ENCODE results near the gene CTNNA3.

The CTNNA3 gene

DNA sequence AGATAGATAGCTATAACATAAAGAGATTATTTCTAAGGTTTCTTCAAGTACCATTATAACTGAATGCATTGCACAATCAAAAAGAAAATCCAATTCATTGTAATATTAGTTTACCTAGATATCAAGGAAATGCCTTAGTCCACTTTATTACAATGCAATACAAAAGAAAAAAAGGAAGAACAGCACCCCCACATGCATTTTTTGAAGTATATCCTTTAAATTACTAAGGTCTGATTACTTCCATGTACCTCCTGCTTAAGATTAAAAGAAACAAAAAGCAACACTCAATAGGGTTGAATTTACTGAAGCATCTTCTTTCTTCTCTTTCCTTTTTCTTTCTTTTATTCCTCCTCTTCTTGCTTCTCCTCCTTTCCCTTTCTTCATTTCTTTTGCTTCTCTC lies 1743.9 kb downstream of the CTNNA3 start:
- no peak for DNase-seq

DNA sequence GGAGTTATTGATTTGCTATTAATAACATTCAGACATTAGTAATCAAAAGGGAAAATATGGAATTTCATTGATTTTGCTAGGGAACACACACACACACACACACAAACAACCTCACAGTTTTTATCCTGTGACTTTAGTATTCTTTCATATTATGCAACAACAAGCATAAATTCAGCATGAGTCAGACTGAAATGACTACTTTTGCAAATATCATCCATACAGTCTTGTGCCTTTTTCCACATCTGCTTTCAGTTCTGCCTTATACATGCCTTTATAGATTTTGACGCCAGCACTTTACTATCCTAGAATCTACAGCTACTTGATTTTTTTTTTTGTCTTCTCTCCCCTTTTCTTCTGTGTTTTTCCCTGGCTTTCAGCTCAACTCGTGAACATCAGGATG lies 1745.9 kb downstream of the CTNNA3 start:
- DNase-seq = no peak

DNA sequence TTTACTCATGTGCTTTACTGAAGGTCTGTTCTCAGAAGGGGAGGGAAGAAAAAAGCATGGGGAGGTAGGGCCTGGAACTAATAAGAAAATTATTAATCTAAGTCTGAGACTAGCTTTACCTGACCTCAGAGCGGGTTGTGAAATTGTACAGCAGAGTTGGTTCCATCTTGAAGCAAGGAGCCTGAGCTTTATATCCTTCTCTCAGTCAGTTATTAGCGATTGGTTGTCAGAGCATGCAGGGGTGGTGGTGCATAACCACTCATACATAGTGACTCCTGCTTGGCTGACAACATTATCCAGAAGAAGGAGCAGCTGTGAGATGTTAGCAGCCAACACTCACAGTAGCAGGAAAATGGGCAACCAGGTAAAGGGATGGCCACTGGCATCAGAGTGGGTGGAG lies 1746.5 kb downstream of the CTNNA3 start:
- no peak for DNase-seq

DNA sequence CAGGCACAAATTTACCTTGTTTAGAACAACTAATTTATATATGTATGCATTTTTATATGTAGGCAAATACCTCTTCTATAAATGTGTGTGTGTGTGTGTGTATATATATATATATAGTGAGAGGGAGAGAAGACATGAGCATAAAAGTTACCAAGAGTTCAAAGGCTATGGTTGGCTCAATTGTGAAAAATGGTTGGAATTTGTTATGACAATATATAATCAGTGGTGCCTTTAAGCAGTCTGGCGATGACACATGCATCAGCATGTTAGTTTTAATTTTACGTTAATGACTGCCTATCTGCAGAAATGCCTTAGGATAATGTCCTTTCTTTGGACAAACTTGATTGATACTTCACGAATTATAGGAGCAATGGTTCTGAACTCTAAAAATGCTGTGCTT lies 1750.9 kb downstream of the CTNNA3 start:
- no peak for DNase-seq

DNA sequence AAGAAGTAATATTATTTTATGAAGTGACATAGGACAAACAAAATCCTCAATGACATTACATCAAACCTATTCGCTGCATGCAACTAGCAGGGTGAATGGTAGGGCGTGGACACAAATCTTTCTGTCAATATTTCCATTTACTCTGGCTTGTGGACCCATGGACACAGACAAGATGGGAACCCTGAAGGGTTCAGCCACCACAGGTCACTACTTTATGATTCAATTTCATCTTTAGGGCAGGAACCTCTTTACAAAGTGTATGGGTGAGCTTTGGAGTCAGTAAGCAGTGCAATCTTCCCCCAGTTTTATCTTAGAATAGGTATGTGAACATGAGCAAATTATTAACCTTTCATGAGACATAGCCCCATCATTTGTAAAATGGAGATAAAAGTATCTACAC lies 1752.5 kb downstream of the CTNNA3 start:
- DNase-seq = no peak

DNA sequence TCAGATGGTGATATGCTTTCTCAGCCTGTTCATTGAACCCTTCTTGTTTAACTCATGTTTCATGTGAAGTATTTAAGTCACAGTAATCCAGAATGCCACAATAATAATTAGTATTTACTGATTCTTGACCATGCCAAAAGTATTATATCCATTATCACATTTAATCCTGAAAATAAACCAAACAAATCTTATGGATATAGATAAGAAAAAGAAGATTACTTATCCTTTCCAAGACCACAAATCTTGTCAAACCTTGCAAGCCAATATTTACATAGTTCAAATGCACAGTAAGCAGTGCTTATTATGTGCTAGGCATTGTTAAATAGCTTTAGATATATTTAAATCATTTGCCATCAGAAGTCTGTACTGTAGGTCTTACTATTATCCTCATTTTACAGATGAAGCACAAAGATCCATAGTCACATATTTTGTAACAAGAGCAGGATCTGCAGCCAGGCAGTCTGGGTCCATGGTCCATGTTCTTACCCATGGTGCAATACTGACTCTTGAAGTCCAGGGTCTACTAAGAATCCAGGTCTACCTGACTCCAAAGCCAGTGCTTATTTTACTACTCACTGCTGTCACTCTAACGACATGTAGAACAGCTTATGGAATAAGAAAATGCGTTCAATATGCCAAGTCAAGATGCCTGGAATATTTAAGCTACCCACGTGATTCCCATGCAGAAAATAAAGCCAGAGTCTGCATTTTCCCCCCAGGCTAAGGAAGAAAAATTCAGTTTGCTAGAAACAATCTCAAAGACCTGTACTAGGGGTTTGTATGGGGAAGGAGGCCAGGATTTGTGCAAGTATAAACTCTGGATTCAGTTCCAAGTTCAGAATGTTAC lies 1755.0 kb downstream of the CTNNA3 start:
- DNase-seq = no peak

DNA sequence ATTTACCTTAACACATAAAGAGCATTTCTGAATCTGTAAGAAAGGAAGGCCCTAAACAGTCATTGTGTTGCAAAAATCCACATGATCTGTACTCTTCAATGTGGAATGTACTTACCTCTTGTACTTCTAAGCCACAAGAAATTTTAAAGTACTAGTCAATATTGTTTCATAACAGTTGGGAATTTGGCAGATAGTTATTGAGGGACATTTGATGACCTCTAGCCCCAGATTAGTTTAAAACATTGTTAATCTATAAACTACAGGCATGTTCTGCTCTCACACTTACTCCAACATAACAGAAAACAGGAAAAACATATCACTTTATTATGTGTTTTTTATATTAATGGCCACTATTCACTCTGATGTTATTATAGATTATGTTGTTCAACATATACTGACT lies 1755.9 kb downstream of the CTNNA3 start:
- DNase-seq = no peak

DNA sequence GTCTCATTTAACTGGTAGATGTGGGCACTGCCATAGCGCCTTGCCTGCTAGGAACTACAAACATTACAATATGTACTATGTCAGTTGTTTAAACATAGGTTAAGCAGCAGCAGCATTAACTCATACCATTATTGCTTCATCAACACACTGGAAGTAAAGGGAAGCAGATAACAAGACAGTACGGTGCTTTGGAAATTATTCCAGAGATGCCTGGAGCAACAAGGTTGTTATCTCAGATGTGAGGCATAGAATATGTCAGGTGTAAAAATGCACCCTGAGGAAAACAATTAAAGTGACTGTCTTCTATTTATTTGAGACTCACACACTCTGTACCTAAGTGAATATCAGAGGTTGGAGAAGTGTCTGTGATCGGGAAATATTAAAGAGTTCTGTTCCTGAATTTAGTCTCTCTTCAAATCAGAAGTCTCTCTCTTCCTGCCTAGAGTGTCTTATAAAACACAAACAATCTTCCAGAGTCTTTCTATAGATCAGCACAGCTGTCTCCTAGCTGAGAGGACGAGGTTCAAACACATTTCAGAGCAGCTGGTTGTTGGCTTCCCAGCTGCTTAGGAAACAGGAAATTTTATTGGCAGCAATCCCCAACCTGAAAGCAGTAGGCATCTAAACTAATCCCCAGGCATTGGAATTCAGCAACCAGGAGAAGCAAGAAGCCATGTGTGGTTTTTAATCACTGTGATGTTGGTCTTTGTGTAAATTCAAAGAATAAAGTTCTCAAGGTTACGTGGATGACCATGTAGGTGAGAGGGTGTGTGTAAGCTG lies 1764.5 kb downstream of the CTNNA3 start:
- DNase-seq = no peak

DNA sequence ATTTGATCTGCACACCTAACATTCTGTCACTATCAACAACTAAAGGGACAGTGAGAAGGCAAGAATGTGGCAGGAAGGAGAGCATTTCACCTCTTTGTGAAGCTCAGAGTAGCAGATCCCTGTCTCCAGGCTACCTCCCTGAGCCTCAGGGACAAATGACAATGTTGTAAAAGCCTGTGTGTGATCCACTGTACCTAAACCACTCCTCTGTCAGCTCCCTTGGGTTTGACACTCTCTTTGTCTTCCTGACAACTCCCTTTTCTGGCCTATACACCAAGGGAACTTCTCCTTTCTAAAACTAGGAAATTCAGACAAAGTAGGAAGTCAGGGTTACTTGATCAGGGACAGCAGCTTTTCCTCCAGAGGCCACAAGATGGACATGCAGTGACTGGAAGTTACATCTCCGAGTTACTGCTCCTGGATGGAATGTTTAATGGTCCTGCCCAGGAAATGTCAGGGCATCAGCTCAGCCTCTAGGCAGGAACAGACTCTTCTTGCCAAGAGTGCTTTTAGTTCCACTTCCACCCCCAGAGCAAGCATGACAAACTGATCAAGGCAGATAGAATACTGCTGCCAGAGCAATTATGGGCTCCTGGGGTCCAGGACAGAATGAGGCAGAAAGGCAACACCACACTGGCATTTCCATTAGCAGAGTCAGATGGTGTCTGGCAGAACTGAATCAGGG lies 1784.7 kb downstream of the CTNNA3 start:
- DNase-seq = no peak

DNA sequence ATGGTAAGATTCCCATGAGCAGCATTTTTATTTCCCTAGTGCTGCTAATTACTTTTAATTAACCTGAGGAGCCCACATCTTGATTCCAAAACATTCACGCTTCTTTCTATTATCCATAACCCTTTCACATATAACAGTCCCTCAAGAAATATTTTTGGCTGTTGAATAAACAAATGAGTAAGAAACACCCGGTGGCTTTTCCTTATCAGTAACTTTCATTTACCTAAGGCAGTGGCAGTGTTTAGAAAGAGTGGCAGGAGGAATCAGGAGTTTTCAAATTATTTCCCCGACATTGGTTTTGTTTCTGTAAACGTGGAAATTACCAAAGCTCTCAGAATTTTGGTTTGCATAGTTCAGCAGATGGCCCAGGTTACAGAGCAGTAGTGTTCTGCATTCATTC lies 1785.8 kb downstream of the CTNNA3 start:
- no peak for DNase-seq

DNA sequence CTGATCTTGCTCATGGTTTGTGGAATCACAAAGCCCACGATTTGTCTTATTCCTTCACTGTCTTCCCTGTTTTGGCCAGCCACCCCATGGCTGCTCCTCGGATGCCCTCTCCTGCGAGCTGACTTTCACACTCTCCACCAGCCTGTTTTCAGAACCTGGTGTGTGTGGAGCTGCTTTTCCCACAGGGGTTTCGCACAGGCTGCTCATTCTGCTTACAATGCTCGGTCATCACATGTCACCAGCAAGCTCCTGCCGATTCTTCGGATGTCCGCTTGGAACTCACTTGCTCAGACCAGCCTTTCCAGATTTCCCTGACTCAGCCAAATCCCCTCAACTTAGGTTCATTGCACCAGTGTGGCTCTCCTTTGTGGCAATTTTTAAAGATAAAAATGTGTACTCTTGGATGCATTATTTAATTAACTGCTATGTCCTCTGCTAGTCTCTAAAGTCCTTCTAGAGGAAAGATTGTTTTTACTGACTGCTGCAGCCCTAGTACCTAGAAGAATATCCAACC lies 1788.7 kb downstream of the CTNNA3 start:
- no peak for DNase-seq

DNA sequence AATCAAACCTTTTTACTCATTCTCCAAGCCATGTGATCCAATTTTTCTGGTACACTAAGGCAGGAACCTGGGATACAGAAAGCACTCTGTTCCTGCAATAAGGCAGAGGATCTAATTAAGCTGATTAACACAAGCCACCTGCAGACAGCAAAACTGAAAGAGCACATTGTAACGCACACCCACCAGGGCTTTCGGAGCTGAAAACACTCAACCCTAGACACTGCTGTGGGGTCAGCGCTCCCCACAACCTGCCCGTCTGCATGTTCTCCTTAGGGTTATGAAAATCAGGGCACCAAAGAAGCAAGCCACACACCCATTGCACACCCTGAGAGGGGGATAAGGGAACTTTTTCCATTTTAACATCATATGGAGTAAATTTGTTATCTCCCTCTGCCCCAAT lies 1792.4 kb downstream of the CTNNA3 start:
- DNase-seq = no peak

DNA sequence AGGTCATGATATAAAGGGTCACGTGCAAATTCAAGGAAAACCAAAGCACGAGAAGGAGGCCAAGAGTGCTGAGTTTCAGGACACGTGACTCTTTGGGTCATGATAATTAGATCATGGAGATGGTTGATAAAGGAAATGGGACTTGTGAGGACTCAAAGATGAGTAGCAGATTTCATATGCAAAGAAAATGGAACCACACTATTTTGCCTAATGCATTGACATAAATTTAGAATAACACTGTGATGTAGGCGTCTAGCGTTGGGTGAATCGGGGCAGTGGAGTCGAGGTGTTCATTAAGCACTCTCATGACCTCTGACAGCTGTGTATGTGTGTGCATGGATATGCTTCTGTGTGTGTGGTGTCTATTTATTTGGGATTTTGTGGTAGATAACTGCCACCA lies 1795.7 kb downstream of the CTNNA3 start:
- no peak for DNase-seq

DNA sequence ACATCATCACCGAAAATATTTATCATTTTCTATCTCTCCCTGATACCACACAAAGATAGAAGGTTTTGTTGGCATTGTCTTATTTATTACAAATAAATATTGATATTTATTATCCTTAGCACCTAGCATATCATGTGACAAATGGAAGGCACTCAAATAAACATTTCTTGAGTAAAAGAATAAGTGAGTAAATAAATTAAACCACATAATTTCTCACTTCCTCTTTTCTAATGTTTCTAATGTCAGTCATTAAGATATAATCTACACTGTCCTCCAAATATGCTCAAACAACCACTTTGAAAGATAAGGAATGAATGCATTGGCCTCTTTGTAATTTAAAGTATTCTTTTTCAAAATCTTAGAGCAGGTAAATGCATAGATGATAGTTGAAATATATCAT lies 1797.9 kb downstream of the CTNNA3 start:
- no peak for DNase-seq

DNA sequence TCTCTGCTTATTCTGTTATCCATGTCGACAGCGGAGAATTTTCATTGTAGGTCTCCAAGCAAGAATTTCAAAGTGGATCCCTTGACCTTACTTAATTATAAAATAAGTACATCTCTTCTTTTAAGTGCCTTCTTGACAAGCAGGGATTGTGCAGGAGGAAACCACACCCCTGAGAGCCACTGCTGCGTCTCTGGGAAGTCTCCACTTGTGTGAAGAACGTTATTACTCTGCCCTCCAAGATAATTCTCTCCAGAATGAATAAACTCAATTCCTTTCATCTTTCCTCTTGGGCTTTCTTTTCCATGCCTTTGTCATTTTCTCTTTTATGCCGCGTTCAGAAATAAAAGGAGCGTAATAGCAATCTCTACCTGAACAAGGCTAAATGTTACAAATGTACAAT lies 1801.0 kb downstream of the CTNNA3 start:
- DNase-seq = no peak

DNA sequence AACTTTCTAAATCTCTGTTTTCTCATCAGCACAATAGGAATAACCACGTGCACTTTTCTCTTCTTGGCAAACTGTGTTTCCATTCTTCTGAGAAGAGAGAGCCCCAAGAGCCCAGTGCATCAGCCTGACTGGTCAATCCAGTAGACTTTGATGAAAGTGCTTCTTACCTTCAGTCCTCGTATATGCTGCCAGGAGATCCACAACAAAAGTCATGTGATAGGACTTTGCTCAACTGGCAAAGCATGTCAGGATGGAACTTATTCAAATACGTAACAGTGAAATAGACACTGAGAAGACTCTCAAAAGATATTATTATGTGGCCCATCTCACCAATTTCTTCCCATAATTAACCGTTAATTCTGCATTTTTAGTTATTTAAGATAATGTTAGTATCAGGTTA lies 1801.6 kb downstream of the CTNNA3 start:
- DNase-seq = no peak

DNA sequence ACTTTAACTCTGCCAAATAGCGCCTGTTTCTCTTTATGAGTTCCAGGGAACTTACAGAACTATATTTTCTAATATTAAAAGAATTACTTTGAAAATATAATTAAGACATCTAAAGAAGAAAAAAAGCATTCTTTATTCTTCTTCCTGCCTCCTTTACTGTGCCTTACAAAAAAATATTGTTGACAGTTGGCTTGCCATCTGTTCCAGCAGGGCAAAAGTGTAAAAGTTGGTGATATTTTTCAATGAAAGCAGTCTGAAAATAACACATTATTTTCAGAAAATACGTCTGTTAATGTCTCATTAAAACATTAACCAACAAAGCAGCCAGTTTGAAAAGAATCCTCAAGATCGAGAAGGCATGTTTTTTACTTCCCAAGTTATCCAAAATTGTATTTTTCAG lies 1802.3 kb downstream of the CTNNA3 start:
- no peak for DNase-seq

DNA sequence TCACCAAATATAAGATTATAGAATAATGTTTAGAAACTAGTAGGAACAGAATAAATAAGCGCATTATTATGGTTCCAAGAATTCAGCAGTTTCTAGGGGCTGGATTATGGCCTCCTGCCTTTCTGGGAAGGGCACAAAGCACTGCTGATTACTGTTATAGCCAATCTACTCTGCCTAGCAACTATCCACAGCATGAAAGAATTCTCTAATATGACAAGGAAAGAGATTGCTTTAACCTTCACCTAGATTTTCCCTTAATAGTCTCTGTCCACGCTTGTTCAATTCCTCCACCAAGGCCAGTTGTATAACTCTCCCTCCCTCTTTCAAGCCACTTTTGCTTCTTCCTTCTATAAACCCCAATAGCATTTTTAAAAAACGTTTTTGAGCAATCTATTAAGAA lies 1803.7 kb downstream of the CTNNA3 start:
- no peak for DNase-seq

DNA sequence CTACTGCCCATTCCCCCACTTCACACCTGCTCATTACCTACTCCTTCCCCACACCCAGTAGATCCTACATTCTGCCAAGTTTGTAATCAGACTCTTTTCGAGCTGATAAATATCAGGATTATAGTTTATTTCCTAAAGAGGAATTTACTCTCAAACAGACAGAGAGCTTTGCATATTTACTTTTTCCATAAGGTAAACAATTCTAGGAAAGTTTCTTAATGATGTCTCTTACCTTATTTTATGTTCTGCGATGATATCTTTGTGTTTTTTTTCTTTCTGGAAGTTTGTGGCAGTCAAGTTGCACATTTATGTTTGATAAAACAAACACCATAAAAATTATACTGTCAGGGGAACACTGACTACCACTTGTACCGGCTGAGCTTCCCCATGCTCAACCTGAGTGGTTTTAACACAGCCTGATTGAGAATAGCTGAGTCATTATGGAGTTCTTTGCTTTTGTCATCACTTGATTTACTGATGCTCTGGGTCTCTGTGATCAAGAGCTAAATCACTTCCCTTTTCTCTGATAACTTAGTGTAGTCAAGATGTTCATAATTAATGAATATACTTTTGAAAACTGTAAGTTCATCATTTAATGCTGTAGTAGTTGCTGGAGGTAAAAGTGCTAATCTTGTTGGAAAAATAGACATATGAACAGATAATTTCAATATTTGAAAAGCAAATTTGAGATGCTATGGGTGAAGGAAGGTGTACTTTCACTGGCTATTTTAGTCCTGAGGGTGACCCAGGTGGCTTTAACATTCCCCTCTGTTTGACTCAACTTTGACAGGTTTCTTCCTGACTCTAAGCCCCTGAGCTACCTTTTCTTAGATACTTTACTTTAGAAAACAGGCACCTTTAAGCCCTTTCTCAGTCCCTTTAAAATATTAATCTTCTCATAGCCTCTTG lies 1804.7 kb downstream of the CTNNA3 start:
- no peak for DNase-seq

DNA sequence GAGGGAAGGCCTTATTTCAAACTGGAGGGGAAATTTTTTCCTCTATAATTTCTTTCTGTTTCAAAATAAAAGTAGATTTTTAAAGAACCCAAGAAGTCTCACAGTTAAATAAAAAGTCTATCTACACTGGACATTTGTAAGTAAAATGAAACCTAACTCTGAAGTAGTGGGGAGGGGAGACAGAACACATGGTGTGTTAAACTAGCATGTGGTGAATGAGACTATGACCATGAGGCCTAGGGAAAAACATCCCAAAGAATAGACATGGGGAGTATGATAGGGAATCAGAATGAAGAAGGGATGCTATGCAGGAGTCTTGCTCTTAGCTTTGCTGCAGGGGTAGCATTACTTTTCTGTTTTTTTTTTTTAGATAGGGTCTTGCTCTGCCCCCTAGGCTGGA lies 1831.5 kb downstream of the CTNNA3 start:
- DNase-seq = no peak

DNA sequence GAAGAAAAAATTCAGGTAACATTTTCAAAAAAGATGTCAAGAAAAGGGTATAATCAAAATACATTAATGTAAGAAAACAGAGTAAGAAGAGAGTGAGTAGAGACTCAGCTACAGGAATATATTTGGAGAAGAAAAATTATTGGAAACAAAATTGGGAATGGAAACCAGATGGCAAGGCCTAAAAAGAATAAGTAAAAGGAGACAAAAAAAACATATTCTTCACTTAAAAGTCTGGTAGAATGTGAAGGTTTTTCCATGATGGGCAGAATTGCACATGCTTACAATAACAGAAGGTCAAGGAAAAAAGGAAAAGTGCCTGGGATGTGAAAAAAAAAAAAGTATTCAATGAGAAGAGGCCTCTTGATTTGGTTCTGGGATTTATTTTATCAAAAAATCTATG lies 1832.0 kb downstream of the CTNNA3 start:
- DNase-seq = no peak

Measured in NCI-H1048 (cell line).